Ureter (tissue), 1 donor: ENCODE data around the gene ROMO1. TPM values are rescaled to one million over a fixed set of nuclear protein-coding genes. Genes with fewer than 3 reads are reported as not detected.

Experiments
- total RNA-seq: library from RNA; stranded (reverse); gene quantifications from one replicate; pipeline ENCODE4 v1.2.4, GENCODE V29; 2023
- donor health status: DM: yes; HTN: yes; CAD: no.

The ROMO1 gene
- total RNA-seq, 1 donor from 2014 or later, result 97.1 TPM

Other genes starting within 250 kb of the ROMO1 start
- gene CEP250, start 243.8 kb upstream of the ROMO1 start, total RNA-seq, result 30.9 TPM
- gene C20orf173, start 169.8 kb upstream of the ROMO1 start, total RNA-seq, result not detected
- 265 TPM for gene ERGIC3, start 157.3 kb upstream of the ROMO1 start, total RNA-seq
- gene SPAG4, start 83.6 kb upstream of the ROMO1 start, total RNA-seq, result 18.4 TPM
- gene CPNE1, start 34.5 kb upstream of the ROMO1 start, total RNA-seq, result 200 TPM
- gene RBM12, start 34.5 kb upstream of the ROMO1 start, total RNA-seq, result 133 TPM
- 40.0 TPM for gene NFS1, start 53 bp upstream of the ROMO1 start, total RNA-seq
- 405 TPM for gene RBM39, start 42.9 kb downstream of the ROMO1 start, total RNA-seq
- 61.6 TPM for gene PHF20, start 72.6 kb downstream of the ROMO1 start, total RNA-seq